ENCODE data around the gene TBCEL.

DNA sequence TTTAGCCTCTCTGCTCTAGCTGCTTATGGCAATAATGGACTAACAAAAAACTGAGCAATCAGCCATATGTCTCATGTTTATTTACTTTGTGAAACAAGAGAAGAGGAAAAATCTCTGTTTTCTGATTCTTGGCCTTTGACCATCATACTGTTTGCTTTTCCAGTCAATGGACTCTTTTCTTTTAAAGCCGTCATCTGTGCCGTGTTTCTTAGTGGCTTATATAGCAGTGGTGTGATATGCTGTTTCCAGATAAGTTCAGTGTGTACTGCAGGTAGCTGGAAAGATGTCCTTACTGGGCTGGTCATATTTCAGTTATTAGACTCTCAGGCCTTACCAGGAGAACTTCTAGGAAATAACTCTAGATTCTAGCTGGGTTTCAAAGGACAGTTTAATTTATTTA lies 43.6 kb downstream of the TBCEL start:
- TF ChIP-seq, protein P1, sequence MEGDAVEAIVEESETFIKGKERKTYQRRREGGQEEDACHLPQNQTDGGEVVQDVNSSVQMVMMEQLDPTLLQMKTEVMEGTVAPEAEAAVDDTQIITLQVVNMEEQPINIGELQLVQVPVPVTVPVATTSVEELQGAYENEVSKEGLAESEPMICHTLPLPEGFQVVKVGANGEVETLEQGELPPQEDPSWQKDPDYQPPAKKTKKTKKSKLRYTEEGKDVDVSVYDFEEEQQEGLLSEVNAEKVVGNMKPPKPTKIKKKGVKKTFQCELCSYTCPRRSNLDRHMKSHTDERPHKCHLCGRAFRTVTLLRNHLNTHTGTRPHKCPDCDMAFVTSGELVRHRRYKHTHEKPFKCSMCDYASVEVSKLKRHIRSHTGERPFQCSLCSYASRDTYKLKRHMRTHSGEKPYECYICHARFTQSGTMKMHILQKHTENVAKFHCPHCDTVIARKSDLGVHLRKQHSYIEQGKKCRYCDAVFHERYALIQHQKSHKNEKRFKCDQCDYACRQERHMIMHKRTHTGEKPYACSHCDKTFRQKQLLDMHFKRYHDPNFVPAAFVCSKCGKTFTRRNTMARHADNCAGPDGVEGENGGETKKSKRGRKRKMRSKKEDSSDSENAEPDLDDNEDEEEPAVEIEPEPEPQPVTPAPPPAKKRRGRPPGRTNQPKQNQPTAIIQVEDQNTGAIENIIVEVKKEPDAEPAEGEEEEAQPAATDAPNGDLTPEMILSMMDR (IDR thresholded peaks at IDR 0.05; ENCODE audit: low read depth, low read length, poor library complexity, severe bottlenecking): no peak
- TF ChIP-seq EZH2phosphoT487 (IDR thresholded peaks at IDR 0.05; ENCODE audit: borderline replicate concordance, low read length): no peak

Data from DOHH2 (cell line).